Esophagus (tissue), 2 donors: ENCODE measurements around the gene SLC29A3. TPM values are rescaled to one million over a fixed set of nuclear protein-coding genes. Genes with fewer than 3 reads are reported as not detected.

Experiments
- H3K27ac ChIP-seq, 2 donors: one replicate each; pipeline ENCODE4 v1.5.1; 2013; ENCODE audit warnings: low read depth in 2 of 2, mild to moderate bottlenecking in 2 of 2, inconsistent platforms in 1 of 2, low read length in 1 of 2, moderate library complexity in 1 of 2
- H3K27me3 ChIP-seq, 2 donors: one replicate each; pipeline ENCODE4 v1.6.1; 2013; ENCODE audit warnings: low read length in 2 of 2, control low read depth in 1 of 2, mild to moderate bottlenecking in 1 of 2; ENCODE audit not compliant: insufficient read depth in 2 of 2, control insufficient read depth in 1 of 2
- H3K36me3 ChIP-seq, 2 donors: one replicate each; pipeline ENCODE4 v1.6.1; 2013; ENCODE audit warnings: low read length in 1 of 2; ENCODE audit not compliant: control insufficient read depth in 2 of 2, insufficient read depth in 2 of 2
- H3K4me1 ChIP-seq, 2 donors: one replicate each; pipeline ENCODE4 v1.6.1; 2013; ENCODE audit warnings: low read length in 1 of 2; ENCODE audit not compliant: control insufficient read depth in 2 of 2, insufficient read depth in 2 of 2
- H3K4me3 ChIP-seq, 2 donors: one replicate each; pipeline ENCODE4 v1.5.1; 2013; ENCODE audit warnings: low read length in 2 of 2, mild to moderate bottlenecking in 2 of 2, low read depth in 1 of 2, moderate library complexity in 1 of 2
- H3K9me3 ChIP-seq, 2 donors: one replicate each; pipeline ENCODE4 v1.6.1; 2013; ENCODE audit warnings: mild to moderate bottlenecking in 2 of 2, low read depth in 1 of 2, low read length in 1 of 2, moderate library complexity in 1 of 2; ENCODE audit not compliant: control insufficient read depth in 2 of 2, insufficient read depth in 1 of 2
- WGBS, 2 donors: extraction: QIAGEN DNeasy Blood & Tissue Kit; methylation state at CpG; one replicate each; pipeline ENCODE4 v1.1.7; 2013; 5-methylcytosine and 5-hydroxymethylcytosine counted together
- polyA plus RNA-seq, 2 donors: library from polyadenylated mRNA; stranded (reverse); fragments of 200-250 nt; gene quantifications; one replicate each; pipeline ENCODE4 v1.2.3, GENCODE V29; 2013
- donor health status: healthy with polysubstance abuse.
- donor health status: Bipolar disorder and iron deficiency.

The SLC29A3 gene
- polyA plus RNA-seq, 2 donors: 1.3 to 1.9 TPM

DNA sequence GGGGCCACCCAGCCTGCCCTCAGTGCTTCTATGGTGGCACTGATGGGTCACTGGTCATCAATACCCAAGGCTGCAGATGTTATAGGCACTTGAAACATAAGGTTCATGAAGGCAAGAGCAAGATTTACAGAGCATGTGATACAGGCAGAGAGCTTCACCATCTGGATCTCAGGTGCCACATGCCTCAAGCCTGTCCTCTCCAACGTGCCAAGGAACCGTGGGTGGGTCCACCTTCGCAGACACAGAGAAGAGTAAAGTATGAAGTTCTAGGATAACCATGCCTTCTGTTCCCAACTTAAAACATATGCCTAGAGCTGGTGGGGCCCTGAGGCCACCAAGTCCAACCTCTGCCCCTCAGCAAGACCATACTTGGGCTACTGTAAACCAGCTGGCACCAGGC, 51.0 kb downstream of the SLC29A3 start:
- 85% methylated on average over 3 of the region's 3 CpGs for WGBS, 2 donors
- H3K27ac ChIP-seq: no peak overlapping the region
- no peaks in the 10 kb centered on the region for H3K27me3 ChIP-seq
- H3K4me1 ChIP-seq: peaks cover 0 to 2% of the 10 kb centered on the region in 2 donors
- H3K36me3 ChIP-seq: no peaks in the 10 kb centered on the region
- no peaks in the 10 kb centered on the region for H3K9me3 ChIP-seq
- H3K4me3 ChIP-seq: no peak overlapping the region

DNA sequence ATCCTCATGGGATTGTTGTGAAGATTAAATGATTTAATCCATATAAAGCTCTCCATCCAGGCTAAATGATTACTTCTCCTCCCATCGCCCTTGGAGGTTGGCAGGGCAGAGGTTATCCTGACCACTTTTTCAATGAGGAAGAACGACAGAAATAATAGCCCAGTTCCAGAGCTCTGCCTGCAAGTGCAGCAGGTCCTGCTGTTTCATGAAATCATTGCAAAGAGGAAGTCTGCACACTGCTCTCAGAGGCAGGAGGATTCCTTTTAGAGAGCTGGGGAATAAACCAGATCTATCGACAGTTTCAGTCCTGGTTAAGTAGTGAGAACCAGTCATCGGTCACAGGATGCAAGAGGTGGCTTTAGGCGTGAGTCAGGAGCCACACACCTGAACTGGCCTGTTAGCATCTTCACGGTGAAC, 52.7 kb downstream of the SLC29A3 start:
- Histone ChIP-seq H3K27me3 (no peaks in the 10 kb centered on the region), H3K9me3 (no peaks in the 10 kb centered on the region), H3K36me3 (no peaks in the 10 kb centered on the region), H3K4me1 (peaks cover 0 to 2% of the 10 kb centered on the region in 2 donors), H3K27ac (no peak overlapping the region), H3K4me3 (no peak overlapping the region)
- 53 to 66% methylated on average over 6 of the region's 6 CpGs for WGBS, 2 donors

- Histone ChIP-seq H3K4me1 (no peaks in the 10 kb centered on the region), H3K36me3 (no peaks in the 10 kb centered on the region), H3K27me3 (no peaks in the 10 kb centered on the region), H3K9me3 (no peaks in the 10 kb centered on the region), H3K4me3 (no peak overlapping the region), H3K27ac (no peak overlapping the region)
- 71 to 72% methylated on average over 10 of the region's 10 CpGs for WGBS, 2 donors
These were observed 53.9 kb downstream of the SLC29A3 start for GRCh38 chr10:71372882-71373495.

GRCh38 chr10:71374481-71375233, 55.6 kb downstream of the SLC29A3 start:
- no peaks in the 10 kb centered on the region for H3K36me3 ChIP-seq
- 77 to 89% methylated on average over 11 of the region's 11 CpGs for WGBS, 2 donors

DNA sequence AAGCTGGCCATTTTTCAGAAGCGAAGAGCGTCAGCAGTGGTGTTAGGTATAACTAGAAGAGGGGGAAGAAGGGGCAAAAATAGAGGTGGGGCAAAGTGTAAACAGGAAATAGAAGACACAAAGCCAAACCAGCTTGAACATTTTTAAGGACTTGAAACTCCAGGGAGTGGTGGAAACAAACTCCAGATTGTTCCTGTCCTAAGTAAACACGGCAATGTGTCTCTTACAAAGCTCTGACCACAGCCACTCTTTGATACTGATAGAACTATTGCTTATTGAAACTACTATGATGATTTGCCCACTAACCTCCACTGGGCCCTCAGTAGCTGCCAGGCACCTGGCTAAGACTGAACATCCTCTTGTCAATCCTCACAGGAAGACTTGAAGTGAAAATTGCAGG, 56.9 kb downstream of the SLC29A3 start:
- H3K4me3 ChIP-seq: no peak overlapping the region
- no peaks in the 10 kb centered on the region for H3K36me3 ChIP-seq
- no peaks in the 10 kb centered on the region for H3K4me1 ChIP-seq
- 57 to 63% methylated on average over 3 of the region's 3 CpGs for WGBS, 2 donors
- H3K27me3 ChIP-seq: no peaks in the 10 kb centered on the region
- no peak overlapping the region for H3K27ac ChIP-seq
- H3K9me3 ChIP-seq: no peaks in the 10 kb centered on the region

More at GRCh38 chr10:71374481-71375233, 55.6 kb downstream of the SLC29A3 start:
- no peak overlapping the region for H3K4me3 ChIP-seq
- H3K27me3 ChIP-seq: no peaks in the 10 kb centered on the region
- no peak overlapping the region for H3K27ac ChIP-seq
- H3K9me3 ChIP-seq: no peaks in the 10 kb centered on the region
- H3K4me1 ChIP-seq: no peaks in the 10 kb centered on the region

DNA sequence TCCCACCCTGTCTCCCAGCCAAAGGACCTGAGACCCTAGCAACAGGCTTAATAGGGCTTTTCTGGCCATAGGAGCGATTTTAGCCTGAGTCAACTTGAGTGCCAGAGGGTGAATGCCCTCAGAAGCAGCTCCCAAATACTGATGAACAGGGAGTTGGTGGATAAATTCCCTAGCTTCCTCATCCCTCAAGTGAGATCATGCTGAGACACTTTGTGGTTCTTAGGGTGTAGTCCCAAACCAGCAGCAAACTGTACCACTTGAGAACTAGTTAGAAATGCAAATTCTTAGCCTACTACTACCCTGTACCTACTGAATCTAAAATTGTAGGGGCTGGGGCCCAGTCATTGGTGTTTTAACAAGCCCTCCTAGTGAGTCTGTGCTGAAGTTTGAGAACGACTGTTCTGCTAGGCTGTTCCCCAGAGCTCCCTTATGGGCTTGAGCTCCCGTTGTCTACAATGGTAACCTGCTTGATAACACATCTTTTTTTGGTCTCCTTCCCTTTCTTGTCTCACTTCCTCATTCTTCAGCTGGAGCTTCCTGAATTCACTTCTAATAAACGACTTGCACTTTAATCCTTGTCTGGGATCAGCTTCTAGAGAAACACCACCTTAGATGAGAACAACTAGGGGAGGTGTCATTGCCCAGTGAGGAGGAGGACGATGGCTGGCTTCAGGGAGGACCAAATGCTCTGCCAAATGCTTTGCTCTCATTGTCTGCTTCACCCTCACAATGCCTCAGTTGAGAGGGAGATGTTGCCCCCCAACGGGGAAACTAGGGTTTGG, 59.5 kb downstream of the SLC29A3 start:
- peak overlapping the region in 1 of 2 donors; percentile 61 for H3K27ac ChIP-seq

GRCh38 chr10:71379118-71379766, 60.2 kb downstream of the SLC29A3 start:
- Histone ChIP-seq H3K27me3 (no peaks in the 10 kb centered on the region), H3K27ac (no peak overlapping the region), H3K4me3 (no peak overlapping the region), H3K9me3 (no peaks in the 10 kb centered on the region), H3K4me1 (no peaks in the 10 kb centered on the region), H3K36me3 (no peaks in the 10 kb centered on the region)
- 71 to 76% methylated on average over 3 of the region's 3 CpGs for WGBS, 2 donors

More for the DNA sequence above, 59.5 kb downstream of the SLC29A3 start:
- Histone ChIP-seq H3K9me3 (no peaks in the 10 kb centered on the region), H3K27me3 (no peaks in the 10 kb centered on the region), H3K4me1 (no peaks in the 10 kb centered on the region), H3K4me3 (no peak overlapping the region), H3K36me3 (no peaks in the 10 kb centered on the region)
- 59 to 60% methylated on average over 6 of the region's 6 CpGs for WGBS, 2 donors

- 36 to 39% methylated on average over 1 of the region's 1 CpG for WGBS, 2 donors
- H3K27ac ChIP-seq: no peak overlapping the region
- no peaks in the 10 kb centered on the region for H3K9me3 ChIP-seq
- H3K36me3 ChIP-seq: no peaks in the 10 kb centered on the region
- no peak overlapping the region for H3K4me3 ChIP-seq
- no peaks in the 10 kb centered on the region for H3K4me1 ChIP-seq
- H3K27me3 ChIP-seq: no peaks in the 10 kb centered on the region
These were observed 61.8 kb downstream of the SLC29A3 start for GRCh38 chr10:71380841-71381240.

DNA sequence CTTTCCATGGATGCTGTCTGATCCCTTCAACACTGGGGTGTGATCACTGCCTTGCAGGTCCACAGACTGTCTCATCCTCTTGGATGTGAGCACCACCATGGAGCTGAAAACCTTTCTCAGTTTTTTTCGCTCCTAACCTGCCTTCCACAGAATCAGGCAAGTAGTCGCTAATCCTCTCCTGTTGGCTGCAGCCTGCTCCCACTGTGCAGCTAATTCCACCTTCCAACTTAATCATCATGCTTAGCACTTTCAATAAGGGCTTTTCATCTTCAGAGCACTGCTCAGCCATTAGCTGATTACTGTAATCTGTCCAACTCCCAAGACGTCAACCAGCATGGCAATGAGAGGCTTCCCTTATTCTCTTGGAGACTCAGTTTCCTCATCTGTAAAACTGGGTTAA, 62.6 kb downstream of the SLC29A3 start:
- 88 to 89% methylated on average over 3 of the region's 3 CpGs for WGBS, 2 donors
- H3K27ac ChIP-seq: no peak overlapping the region
- no peaks in the 10 kb centered on the region for H3K36me3 ChIP-seq
- no peaks in the 10 kb centered on the region for H3K27me3 ChIP-seq
- no peaks in the 10 kb centered on the region for H3K4me1 ChIP-seq
- no peaks in the 10 kb centered on the region for H3K9me3 ChIP-seq
- no peak overlapping the region for H3K4me3 ChIP-seq
